GM19452 (cell line): ENCODE data around the gene LMNTD1.
"Not testable (repeated sequence)": the region's sequence is repeated elsewhere in the genome, so short reads cannot be mapped to it uniquely, and the experiment has no call there.

Experiments used
- ATAC-seq: cut with Tn5 transposase; IDR thresholded peaks from one replicate; pipeline ENCODE4 v1.9.1; 2021; ENCODE audit not compliant: unreplicated experiment

LMNTD1 gene

DNA sequence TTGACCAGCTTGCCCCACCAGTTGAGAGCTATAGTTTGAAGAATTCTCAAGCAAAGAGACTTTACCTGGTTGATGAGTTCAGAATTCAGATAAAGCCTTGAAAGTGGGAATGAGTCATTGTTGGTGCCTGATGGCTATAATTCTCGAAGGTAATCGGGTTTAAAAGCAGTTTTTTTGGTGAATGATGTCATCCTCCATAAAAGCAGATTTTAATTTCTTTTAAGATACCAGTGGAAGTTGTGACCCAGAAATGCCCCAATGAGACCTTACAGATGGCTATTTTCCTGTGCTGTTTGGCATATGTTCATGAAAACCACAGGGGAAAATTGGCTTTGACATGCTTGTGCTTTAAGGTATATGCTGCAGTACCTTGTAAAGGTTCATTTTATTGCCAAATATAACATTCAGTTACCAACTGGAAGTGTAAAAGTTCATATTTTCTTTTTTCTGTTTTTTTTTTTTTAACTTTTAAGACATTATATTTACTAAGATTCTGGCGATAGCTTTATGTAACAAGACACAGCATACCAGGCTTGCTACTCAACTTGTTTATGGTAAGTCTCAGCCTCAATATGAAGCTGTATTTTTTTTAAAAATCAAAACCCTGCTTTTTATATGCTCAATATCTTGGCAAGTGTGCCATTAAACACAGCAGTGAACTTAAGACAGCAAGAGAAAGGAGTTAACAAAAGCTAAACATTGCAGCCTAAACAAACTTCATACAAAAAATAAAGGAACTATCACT is 119.3 kb downstream of the LMNTD1 start:
- no peak for ATAC-seq

DNA sequence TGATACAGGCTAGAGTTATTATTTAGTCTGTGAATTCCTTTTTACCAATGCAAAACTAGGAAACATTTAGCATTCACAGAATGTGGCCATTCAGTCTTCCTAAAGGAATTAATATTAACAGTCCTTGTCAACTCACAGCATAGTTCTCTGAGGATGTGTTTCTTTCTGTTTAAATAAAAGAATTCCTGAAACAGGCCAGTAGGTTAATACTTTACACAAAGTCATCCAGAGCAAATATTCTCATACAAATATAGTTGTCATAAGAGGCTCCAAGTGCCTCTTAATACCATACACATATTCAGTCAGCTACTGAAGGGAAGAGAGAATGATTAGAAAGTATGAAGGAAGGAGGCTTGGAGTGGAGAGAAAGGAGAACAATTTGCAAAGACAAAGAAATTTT is 120.1 kb downstream of the LMNTD1 start:
- ATAC-seq: no peak

DNA sequence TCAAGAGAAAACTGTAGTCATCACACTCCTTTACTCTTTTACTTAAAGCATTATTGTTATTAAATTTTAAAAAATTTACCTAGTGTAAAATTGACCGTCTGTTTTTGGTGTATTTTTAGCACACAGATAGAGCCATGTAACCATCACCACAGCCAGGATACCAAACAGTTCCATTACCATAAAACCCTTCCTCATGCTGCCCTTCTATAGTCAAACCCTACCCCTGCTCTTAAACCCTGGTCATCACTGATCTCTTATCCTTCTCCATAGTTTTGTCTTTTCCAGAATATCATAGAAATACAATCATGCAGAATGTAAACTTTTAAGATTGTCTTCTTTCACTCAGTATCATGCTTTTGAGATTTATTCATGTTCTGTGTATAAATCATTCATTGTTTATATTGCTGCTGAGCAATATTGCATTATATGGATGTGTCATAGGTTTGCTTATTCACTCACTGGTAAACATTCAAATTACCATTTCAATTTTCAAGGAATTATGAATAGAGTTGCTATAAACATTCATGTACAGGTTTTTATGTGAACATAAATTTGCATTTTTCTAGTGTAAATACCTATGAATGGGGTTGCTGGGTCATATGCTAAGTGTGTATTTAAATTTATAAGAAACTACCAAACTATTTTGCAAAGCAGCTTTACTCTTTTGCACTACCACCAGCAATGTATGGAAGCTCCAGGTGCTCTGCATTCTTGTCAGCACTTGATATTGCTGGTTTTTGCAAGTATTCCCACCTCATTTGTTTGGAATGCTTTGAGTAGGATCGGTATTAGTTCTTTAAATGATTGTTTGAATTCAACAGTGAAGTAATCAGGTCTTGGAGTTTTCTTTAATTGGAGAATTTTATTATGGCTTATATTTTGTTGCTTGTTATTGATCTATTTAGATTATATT is 125.5 kb downstream of the LMNTD1 start:
- no peak for ATAC-seq

DNA sequence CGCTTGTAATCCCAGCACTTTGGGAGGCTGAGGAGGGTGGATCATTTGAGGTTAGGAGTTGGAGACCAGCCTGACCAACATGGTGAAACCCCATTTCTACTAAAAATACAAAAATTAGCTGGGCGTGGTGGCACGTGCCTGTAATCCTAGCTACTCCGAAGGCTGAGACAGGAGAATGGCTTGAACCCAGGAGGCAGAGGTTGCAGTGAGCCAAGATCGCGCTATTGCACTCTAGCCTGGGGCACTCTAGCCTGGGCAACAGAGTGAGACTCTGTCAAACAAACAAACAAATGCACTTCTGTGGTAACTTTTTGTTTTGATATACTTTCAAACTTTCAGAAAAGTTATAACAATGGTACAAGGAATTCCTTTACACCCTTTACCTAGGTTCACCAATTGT is 126.3 kb downstream of the LMNTD1 start:
- ATAC-seq: not testable (repeated sequence)
